Psoas muscle (tissue), 8 donors: ENCODE data around the gene CA10. TPM values are rescaled to one million over a fixed set of nuclear protein-coding genes. Genes with fewer than 3 reads are reported as not detected.

Experiments used
- ATAC-seq, 4 donors: fragments of 200-7000 bp; cut with Tn5 transposase; one replicate each; pipeline ENCODE4 v1.9.1; 2020; ENCODE audit warnings: moderate library complexity in 3 of 4, mild to moderate bottlenecking in 2 of 4
- DNase-seq, 2 donors: peaks; one replicate each; pipeline ENCODE4 v3.0.0-alpha.2; 2020
- H3K27ac ChIP-seq: fragments of 200-600 bp; one replicate; pipeline ENCODE4 v1.8.0; 2022
- H3K27me3 ChIP-seq, 3 donors: fragments of 200-600 bp in 1 of 3; one replicate each; pipeline versions ENCODE4 v1.6.1 to v1.8.0; 2013 to 2022; ENCODE audit warnings: low read length in 2 of 3, mild to moderate bottlenecking in 2 of 3, moderate library complexity in 1 of 3; ENCODE audit not compliant: insufficient read depth in 3 of 3
- H3K36me3 ChIP-seq, 2 donors: fragments of 200-600 bp in 1 of 2; one replicate each; pipeline versions ENCODE4 v1.6.1 to v1.8.0; 2013 to 2022; ENCODE audit warnings: low read depth in 1 of 2, mild to moderate bottlenecking in 1 of 2, moderate library complexity in 1 of 2; ENCODE audit not compliant: insufficient read depth in 1 of 2
- H3K4me1 ChIP-seq: fragments of 200-600 bp; one replicate; pipeline ENCODE4 v1.8.0; 2022
- H3K4me3 ChIP-seq: fragments of 200-600 bp; one replicate; pipeline ENCODE4 v1.8.0; 2022; ENCODE audit warnings: mild to moderate bottlenecking
- H3K9me3 ChIP-seq: fragments of 200-600 bp; one replicate; pipeline ENCODE4 v1.8.0; 2022
- WGBS, 3 donors: extraction: QIAGEN DNeasy Blood & Tissue Kit; methylation state at CpG; one replicate each; pipeline versions ENCODE4 v1.1.6 to v1.1.7; 2013; 5-methylcytosine and 5-hydroxymethylcytosine counted together
- intact Hi-C, 2 donors: fragments of 100-400 bp; cut with DNase I; formaldehyde crosslinking; loops; one replicate each; pipeline versions ENCODE4 v1.11.0 to v1.14.2; 2022
- polyA plus RNA-seq, 3 donors: library from polyadenylated mRNA; stranded (reverse); fragments of 200-250 nt; gene quantifications; one replicate each; pipeline ENCODE4 v1.2.3, GENCODE V29; 2013
- total RNA-seq, 4 donors: library from RNA; stranded (reverse); fragmentation: NEBNext Ultra II Directional in 2 of 4; extraction: Animal tissue kit (Norgen Biotek cat#: 25700) in 2 of 4; gene quantifications; one replicate each; pipeline versions ENCODE4 v1.2.1 to v1.2.4, GENCODE V29; 2021 to 2023
- TF ChIP-seq, protein P1 (sequence below): fragments of 200-600 bp; IDR thresholded peaks from one replicate; pipeline ENCODE4 v1.8.0; 2022; ENCODE audit warnings: antibody characterized with exemption
- donor health status: healthy with polysubstance abuse.
- donor health status: DM: no; HTN: no; CAD: no; lungs with moderate emphysema.
- donor health status: Bipolar disorder and iron deficiency.
- donor health status: healthy.
- donor health status: DM: yes; HTN: yes; CAD: no.
- donor health status: DM: no; HTN: no; CAD: no.
- donor health status: DM: no; HTN: no; CAD: no.
- donor health status: DM: yes; HTN: yes; CAD: no.

The CA10 gene
- total and polyA plus RNA-seq, 7 donors: 0.03 to 0.04 TPM; not detected in 5

DNA sequence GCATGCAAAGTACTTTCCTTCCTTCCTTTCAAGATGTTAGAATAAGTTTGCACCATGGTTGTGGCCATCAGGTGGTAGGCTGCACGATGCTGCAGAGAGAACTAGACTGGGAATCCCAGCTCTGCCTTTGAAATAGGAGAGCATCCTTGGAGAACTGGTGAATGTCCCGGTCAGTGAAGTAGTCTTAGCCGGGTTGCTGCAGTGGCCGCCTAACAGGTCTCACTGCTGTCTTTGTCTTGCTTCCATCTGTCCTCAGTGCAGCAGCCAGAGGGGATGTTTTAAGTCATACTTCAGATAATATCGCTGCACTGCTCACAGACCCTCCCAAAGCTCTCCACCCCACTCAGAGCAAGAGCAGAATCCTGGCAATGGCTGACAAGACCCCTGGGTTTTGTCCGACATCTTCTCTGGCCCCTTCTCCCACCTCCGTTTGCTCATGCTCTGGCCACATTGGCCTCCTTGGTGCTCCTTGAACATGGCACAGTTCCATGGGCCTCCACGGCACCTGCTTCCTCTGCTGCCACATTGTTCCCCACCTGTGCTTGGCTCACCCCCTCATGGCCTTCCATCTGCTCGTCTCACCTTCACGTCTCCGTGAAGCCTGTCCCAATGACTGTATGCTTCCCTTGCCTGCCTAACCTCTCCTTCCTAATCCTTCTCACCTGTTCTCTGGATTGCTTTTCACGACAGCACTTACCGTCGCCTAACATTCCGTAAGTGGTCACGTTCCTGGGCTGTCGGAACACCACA is 458.3 kb downstream of the CA10 start:
- DNase-seq: no peak
- no peak for ATAC-seq
- TF ChIP-seq, protein P1, sequence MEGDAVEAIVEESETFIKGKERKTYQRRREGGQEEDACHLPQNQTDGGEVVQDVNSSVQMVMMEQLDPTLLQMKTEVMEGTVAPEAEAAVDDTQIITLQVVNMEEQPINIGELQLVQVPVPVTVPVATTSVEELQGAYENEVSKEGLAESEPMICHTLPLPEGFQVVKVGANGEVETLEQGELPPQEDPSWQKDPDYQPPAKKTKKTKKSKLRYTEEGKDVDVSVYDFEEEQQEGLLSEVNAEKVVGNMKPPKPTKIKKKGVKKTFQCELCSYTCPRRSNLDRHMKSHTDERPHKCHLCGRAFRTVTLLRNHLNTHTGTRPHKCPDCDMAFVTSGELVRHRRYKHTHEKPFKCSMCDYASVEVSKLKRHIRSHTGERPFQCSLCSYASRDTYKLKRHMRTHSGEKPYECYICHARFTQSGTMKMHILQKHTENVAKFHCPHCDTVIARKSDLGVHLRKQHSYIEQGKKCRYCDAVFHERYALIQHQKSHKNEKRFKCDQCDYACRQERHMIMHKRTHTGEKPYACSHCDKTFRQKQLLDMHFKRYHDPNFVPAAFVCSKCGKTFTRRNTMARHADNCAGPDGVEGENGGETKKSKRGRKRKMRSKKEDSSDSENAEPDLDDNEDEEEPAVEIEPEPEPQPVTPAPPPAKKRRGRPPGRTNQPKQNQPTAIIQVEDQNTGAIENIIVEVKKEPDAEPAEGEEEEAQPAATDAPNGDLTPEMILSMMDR: no peak
- intact Hi-C loops: no loop called here
- peaks cover 10% of the 10 kb centered on the region for H3K9me3 ChIP-seq
- no peak overlapping the region for H3K27ac ChIP-seq
- no peaks in the 10 kb centered on the region for H3K4me1 ChIP-seq
- no peaks in the 10 kb centered on the region for H3K36me3 ChIP-seq
- no peaks in the 10 kb centered on the region for H3K27me3 ChIP-seq
- no peak overlapping the region for H3K4me3 ChIP-seq
- 77 to 82% (median 80%) methylated on average over 17 of the region's 17 CpGs for WGBS, 3 donors

DNA sequence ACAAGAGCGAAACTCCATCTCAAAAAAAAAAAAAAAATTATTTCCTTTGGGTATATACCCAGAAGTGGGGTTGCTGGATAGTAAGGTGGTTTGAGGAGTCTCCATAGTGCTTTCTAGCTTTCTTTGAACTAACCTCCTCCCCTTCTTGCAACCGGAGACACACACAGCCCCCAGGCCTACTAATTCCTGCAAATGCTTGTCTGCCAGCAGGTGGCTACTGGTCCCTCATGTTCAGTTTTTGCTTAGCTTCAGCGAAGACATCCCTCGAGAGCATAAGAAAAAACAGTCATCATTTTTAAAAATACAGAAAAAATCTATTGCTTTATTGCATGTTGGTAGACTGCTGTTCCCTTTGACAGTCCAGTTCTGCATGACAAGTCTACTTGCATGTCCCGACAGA is 459.2 kb downstream of the CA10 start:
- WGBS, 3 donors: 70 to 87% (median 82%) methylated on average over 5 of the region's 5 CpGs
- intact Hi-C loops: no loop called here
- Histone ChIP-seq H3K27ac (no peak overlapping the region), H3K9me3 (peaks cover 11% of the 10 kb centered on the region), H3K4me3 (no peak overlapping the region), H3K36me3 (no peaks in the 10 kb centered on the region), H3K4me1 (no peaks in the 10 kb centered on the region), H3K27me3 (no peaks in the 10 kb centered on the region)
- no peak for DNase-seq
- TF ChIP-seq, protein P1: no peak
- no peak for ATAC-seq

DNA sequence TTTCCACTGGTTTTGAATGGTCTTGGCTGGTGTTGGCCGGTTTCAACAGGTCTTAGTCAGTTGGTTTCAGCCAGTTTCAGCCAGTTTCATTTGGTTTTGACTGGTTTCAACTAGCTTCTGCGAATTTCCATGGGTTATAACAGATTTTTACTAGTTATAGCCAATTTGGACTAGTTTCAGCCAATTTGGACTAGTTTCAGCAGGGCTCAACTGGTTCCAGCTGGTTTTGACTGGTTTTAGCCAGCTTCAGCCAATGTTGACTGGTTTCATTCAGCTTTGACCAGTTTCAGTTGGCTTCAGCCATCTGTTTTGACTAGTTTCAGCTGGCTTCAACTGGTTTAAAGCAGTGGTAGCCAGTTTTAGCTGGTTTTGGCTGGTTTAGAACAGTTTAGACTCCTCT is 465.6 kb downstream of the CA10 start:
- no peak for ATAC-seq
- no peak overlapping the region for H3K27ac ChIP-seq
- H3K9me3 ChIP-seq: peaks cover 11% of the 10 kb centered on the region
- no peak for DNase-seq
- TF ChIP-seq, protein P1: no peak
- intact Hi-C loops: no loop called here
- WGBS, 3 donors: 65 to 76% (median 75%) methylated on average over 2 of the region's 2 CpGs
- H3K36me3 ChIP-seq: no peaks in the 10 kb centered on the region
- H3K4me1 ChIP-seq: no peaks in the 10 kb centered on the region
- H3K27me3 ChIP-seq: no peaks in the 10 kb centered on the region
- no peak overlapping the region for H3K4me3 ChIP-seq

DNA sequence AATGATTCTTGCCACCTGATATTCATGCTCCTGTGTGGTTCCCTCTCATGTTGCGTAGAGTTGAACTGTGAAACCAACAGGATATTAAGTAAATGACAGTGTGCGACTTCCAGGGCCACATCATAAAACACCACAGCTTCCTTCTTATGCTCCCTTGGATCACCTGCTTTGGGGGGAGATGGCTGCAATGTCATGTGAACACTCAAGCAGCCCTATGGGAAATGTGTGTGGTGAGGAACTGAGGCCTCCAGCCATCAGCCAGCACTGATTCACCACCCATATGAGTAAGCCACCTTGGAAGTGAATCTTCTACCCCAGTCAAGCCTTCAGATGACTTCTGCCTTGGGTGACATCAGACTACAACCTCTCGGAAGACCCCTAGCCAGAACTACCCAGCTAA is 470.6 kb downstream of the CA10 start:
- WGBS, 3 donors: 92 to 95% (median 94%) methylated on average over 3 of the region's 3 CpGs
- TF ChIP-seq, protein P1: no peak
- ATAC-seq (no peak), DNase-seq (no peak)
- no peaks in the 10 kb centered on the region for H3K9me3 ChIP-seq
- no peak overlapping the region for H3K4me3 ChIP-seq
- H3K27ac ChIP-seq: no peak overlapping the region
- H3K27me3 ChIP-seq: no peaks in the 10 kb centered on the region
- intact Hi-C loops: loop anchor here in 1 of 2 donors (10.0 kb wide), 1 partner anchor 63 kb away; no protein-coding TSS in a partner anchor
- no peaks in the 10 kb centered on the region for H3K36me3 ChIP-seq
- H3K4me1 ChIP-seq: no peaks in the 10 kb centered on the region
